DMS 273 (cell line): ENCODE results near the gene DSCAM.

ENCODE experiments used
- DNase-seq: peaks from one replicate; lab custom pipeline; 2025; ENCODE audit not compliant: unreplicated experiment; lab: John Stamatoyannopoulos, UW

Gene DSCAM

DNA sequence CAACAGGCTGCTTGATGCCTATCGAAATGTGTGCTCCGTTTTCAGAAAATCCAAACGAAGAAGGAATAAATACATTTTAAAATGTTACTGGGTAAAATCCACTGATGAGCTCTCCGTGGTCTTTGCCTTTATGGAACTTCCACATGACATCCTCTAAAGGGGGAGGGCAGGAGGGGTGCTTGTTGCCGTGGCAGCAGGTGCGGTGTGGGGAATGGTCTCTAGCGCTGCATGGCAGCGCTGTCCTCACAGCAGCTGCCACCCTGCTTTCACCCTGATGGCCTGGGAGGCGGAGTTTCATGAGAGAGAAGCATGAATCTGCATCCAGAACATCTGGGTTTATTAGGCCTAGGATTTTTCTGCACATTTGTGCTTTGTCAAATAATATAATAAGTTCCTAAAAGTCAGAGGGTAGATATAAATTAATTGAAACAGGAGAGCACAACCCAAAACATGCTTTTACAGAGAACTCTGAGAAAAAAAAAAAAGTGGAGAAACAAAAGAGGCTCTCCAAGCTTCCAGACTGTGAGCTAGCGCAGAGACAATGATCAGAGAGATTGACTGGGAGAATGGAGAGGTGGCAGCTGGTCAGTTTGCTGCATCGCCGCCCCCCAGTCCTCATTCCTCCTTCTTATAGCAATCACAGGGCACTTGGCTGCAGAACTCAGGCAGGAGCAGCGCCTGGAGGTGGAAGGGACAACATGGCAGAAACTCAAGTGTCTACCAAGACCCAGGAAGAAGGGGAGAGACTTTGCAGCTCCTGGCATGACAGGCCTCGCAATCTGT is 228.6 kb downstream of the DSCAM start:
- peak; percentile 31 for DNase-seq

DNA sequence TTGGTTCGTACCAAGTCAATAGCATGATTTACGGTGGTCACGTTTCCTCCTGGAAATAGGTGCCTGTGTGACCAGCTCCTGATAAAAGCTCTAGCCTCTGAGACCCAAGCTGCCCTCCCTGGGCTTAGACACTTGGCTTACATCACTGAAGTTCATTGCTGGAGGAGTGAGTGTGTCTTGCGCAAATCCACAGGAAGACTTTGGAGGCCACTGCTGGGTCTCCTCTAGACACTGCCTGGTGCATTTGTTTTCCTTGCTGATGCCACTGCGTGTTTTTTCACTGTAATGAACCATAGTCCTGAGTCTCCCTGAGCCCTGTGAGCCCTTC is 230.6 kb downstream of the DSCAM start:
- no peak for DNase-seq

DNA sequence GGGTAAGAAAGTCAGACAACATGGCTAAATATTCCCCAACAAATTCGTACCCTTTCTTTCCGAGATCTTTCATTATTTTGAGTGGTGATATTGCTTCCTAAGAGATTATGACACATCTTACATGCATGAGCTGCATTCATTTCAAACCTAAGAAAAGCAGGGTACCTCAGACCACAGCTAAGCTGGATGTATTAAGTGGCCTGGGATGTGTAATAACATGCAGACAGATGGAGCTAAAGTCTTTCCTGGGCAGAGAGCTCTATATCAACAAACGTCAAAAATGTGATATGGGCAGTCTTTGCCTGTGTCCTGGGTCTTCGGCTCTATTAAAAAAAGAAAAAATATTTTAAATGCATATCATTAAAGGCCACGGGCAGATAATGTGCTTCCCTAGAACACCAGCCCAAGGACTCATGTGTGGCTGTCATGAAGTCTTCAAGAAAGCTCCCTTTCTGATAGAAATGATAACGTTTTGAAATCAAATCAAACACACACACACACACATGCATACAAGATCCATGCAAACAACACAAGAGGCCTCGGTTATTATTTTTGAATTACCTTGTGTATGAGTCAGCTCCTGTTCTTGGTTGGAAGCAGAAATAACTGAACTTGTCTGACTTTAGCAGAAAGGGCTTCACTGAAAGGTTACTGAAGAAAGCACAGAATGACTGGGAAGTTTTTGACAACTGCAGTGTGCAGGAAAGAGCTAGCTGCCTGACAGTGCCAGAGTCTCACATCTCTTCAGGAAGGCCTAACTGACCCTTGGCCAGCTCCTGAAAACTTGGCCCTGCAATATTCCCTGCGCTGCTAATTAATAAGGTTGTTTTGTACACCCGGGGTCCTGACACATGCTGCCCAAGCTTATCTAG is 231.2 kb downstream of the DSCAM start:
- DNase-seq, result peak; percentile 63

DNA sequence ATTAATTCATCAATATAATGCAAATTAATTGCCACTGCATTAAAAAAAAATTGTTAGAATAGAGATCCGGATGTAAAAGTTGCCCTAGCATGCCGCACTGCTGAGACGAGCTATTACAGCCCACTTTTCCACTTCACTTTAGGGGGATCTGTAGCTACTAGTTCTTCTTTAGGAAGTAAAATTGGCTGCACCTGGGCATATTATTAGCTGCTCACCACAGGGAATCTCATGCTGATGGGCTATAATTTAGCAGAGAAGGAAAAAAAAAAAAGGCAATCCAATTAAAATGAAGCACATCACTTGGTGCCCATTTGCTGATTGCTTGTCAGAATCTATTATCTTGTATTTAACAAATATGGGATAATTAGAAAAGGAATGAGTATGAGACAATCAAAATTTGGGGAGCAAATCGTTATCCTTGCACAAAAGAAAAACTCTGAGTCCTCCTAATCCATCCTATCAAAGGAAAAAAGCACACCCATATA is 233.4 kb downstream of the DSCAM start:
- DNase-seq, result no peak

DNA sequence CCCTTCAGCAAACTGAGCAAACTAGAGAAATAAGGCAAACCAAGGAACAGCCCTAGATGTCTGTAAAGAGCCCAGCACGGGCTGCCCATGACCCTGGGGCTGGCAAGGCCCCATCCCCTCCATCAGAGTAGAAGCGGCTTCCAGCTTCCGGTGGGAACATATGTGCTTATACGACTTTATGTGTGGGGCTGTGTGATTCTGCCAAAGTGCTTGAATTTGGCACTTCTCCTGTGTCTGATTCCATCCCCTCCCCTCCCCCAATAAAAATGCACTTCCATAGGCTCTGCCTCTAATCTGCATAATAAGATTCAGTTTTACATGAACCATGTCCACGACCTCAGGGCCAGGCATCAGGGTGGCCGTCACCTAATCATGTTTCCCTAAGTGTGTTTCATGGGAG is 236.6 kb downstream of the DSCAM start:
- DNase-seq, result peak; percentile 61

DNA sequence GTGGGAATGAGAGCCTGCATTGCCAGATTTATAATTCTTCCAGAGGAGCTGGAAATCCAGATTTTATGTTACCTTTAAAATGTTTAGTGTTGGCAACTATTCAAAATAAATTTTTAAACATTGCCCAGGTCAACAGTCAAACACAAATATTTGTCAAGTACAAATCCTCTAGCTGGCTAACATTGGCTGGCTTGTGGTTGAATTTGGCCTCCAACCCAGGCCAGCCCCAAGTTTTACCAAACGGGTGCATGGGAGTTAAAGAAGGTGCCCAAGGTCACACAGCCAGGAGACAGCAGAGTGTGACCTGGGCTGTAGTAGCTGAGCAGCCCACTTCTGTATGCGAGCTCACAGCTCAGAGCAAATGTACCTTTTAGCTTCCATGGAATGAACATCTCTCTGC is 240.6 kb downstream of the DSCAM start:
- DNase-seq, result no peak

DNA sequence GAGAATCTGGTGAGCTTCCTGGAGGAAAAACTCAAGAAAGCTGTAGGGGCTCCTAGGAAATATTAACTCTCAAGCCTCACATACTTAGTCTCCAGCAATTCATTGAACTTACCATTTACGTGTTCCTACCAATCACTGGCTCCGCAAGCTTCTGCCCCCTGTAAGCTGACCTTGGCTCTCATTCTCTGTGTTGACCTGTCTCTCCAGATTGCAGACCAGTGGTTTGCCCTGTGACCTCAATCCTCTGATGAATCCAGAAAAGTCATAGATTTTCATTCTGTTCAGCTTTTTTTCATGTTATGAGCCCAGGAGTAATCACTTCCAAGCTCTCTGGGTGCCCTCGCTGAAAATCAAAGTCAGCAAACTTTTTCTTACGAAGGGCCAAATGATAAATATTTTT is 241.9 kb downstream of the DSCAM start:
- DNase-seq, result no peak

DNA sequence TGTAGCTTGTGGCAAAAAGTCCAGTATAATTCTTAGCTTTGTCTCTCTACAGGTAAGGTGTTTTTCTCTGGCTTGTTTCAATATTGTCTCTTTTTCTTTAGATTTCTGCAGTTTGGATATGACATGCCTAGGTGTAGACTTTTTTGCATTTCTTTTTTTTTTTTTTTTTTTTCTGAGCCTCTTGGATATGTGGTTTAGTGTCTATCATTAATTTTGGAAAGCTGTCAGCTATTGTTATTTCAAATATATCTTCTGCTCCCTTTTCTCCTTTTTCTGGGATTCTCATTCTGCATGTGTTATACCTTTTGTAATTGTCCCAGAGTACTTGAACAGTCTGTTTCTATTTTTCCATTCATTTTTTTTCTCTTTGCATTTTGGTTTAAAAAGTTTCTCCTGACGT is 243.2 kb downstream of the DSCAM start:
- no peak for DNase-seq

DNA sequence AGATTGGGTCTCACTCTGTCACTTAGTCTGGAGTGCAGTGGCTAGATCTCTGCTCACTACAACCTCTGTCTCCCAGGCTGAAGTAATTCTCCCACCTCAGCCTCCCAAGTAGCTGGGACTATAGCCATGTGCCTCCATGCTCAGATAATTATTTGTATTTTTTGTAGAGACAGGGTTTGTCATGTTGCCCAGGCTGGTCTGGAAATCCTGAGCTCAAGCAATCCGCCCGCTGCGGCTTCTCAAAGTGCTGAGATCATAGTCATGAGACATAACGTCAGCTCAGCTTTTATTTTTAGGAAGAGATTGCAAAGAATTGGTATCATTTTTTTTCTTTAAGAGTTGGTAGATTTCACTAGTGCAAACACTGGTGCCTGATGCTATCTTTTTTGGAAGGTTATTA is 244.9 kb downstream of the DSCAM start:
- DNase-seq, result no peak

DNA sequence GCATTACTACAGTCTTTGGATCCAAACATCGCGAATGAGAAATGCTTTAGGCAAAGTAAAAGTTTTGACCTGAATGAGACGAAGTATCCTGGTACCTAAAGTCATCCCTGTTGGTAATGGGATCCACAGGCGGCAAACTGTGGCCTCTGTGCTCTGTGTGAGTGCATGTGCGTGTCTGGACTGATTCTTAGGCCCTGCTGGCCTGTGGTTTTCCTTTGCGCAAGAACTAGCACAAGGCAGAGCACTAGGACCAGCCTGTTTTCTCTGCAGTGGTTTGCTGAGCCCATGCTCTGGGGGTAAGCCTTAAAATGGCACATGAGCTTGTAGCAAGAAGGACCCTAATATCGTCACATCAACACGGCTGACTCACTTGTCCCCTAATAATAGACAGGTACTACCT is 251.2 kb downstream of the DSCAM start:
- no peak for DNase-seq

DNA sequence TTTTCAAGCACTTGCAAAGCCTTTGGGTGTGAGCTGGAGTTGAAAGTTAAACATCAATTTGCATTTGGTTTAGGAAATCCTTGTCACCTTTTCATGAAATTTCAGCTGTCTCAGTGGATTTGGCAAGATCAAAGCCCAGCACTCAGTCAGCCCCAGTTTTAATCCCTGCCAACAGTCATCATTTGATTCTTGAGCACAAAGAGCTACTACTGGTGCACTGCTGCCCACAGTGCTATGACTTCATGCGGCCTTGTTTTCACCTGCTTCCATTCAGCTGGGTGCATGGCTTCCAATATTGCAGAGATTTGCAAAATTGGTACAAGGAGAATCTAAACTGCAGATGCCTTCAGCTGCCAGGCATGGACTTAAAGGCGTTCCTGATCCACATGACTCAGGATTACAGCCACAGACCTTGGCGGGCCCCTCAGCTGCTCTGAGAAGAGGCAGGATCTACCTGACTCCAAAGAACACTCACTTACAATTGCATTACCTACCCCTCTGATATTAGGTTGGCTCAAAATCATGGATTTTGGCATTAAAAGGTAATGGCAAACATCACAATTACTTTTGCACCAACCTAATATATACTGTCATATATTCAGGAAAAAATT is 259.1 kb downstream of the DSCAM start:
- DNase-seq, result no peak

DNA sequence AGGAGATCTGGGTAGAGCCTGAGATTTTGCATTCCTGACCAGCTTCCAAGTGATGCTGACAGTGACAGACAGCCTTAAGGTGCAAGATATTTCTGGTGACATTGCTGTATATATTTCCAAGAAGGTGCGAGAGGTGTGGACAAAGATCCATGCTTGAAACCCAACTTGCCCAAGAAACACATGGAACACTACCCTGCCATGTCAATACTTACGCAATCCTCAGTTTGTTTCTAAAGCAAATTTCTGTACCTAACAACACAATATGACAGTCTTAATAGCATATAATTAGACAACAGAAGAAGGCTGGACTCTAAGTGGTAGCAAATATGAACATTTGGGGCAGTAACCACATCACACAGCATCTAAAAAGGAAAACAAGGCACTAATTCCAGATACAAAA is 260.4 kb downstream of the DSCAM start:
- DNase-seq, result no peak

DNA sequence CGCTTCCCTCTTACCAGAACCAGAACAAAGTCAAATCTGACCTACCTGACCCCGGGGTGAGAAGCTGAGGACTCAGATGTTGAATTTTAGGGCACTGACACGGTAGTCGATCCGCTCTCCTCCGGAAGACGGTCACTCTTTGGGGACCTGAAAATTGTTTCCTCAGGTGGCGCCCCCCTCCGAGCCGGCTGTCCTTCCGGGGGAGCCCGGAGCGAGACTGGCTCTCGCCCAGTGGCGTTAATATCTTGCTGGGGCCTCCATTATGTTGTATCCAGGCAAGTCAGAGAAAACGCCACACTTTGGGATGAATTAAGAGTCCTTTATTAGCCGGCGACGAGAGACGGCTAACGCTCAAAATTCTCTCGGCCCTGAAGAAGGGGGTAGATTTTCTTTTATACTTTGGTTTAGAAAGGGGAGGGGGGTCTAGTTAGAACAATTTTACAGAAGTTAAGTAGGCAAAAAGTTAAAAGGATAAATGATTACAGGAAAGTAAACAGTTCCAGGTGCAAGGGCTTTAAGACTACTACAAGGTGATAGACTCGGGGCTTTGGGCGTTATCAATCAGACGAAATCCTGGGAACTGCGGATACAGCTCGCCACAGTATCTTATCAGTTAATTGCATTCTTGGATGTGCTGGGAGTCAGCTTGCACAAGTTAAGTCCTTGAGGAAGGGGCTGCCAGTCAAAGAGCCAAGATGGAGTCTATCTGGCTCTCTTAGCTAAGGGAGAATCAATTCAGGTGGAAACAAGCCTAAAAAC is 269.5 kb downstream of the DSCAM start:
- DNase-seq, result no peak

DNA sequence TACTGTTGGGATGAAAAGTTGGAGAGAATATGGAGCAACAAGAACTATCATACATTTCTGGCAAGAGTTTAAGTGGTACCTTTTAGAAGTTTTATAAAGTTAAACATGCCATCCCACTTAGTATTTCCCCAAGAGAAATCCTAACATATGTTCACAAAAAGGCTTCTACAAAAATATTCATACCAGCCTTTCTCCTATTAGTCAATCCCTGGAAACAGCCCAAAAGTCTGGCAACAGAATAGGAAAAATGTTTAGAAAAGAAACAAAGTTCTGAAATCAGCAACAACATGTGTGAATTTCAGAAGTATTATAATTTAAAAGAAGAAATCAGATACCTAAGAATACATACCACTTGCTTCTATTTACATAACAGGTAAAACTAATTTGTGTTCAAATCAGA is 271.0 kb downstream of the DSCAM start:
- peak; percentile 36 for DNase-seq

DNA sequence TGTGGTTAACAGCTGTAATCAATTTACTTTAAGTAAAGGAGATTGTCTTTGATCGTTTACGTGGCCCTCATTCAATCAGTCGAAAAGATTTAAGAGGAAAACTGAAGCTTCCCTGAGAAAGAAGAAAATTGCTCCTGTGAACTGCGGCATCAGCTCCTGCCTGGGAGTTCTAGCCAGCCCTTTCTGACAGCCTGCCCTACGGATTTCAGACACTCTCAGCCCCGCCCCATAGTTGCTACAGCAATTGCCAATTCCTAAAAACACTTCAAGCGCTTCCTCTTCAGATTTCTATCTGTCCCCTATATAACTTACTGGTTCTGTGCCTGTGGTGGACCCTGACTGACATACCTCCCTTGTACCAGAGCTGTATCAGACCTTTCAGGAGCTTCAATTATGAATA is 277.6 kb downstream of the DSCAM start:
- DNase-seq, result peak; percentile 4

DNA sequence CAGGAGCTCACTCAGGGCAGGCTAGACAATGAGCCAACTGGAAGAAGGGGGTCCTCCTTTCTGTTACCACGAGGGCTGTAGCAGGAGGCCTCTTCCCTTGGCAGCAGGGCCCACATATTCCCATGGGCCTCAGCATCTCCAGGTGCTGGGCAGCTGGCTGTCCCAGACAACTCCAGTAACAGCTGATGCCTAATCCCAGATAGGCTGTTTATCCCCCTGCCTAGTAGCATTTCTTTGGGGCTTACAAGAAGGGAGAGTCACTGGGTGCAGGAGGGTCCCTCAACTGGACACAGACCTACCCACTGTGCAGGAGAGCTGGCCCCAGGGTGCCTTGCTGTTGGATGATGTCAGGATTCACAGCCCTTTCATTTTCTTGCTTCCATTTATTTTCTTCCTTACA is 278.2 kb downstream of the DSCAM start:
- DNase-seq, result peak; percentile 82

DNA sequence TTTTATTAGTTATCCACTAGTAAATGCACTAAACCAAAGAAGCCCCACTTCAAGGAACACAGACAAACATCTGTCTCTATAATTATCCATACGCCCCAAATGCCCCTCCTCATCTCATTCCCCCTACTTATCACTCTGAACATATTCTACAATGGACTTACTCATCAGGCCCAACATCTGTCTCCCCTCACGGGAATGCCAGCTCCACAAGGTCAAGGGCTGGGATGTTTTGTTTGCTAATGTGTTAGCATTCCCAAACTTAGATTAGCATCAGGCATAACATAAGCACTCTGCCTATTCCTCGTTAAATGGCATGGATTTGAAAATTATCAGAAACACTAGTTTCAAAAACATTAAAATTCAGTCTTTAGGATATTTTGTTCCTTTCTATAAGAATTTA is 279.5 kb downstream of the DSCAM start:
- peak; percentile 69 for DNase-seq

DNA sequence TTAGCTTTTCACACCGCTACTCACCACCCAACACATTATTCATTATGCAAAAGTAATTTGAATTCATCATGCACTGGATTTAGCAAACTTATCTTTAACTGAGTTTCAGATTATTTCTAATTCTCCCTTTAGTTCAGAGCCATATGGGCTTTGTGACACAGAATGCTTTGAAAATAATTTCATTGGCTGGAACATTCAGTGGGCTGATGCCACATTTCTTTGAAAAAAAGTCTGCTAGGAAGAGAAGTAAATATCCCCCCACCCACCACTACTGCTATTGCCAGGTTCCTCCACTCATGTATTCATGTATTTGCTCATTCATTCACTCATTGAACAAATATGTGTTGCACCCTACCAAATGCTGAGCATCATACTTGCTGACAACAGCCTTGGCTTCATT is 280.5 kb downstream of the DSCAM start:
- no peak for DNase-seq

DNA sequence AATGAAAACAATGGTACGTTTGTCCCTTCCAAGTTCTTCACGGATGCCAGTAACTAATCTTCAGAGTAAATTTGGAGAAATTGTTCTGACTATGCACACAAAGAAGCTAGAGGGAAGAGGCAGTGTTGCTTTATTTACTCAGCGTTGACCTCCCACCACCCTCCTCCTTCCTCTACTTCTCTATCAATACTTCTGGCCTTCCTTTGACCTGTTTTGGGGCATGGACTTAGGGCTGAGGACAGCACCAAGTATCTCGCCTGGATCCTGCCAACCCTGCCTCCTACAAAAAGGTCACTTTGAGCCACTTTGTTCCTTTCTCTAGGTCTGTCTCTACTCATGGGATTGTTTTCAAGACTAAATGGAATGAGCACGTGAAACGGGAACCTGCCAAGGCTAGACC is 282.6 kb downstream of the DSCAM start:
- DNase-seq, result no peak

DNA sequence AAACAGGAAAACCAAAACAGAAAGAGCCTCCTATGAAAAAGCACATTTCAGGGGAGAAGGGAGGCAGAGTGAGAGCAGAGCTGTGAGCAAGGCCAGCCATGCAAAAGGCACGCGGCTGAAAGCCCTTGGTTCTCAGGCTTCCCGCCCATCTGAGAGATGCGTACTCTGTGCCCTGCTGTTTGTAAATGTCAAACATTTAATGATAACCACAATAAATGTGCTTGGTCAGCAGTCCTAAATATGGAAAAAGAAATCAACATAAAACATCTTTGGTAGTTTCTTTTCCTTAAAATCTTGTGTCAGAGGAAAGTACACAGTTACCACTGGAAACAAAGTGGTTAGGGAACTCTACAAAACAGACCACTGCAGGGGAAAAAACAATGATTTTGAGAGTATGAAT is 283.1 kb downstream of the DSCAM start:
- DNase-seq, result no peak
